ENCODE data around the gene TBX3.

Gene TBX3

DNA sequence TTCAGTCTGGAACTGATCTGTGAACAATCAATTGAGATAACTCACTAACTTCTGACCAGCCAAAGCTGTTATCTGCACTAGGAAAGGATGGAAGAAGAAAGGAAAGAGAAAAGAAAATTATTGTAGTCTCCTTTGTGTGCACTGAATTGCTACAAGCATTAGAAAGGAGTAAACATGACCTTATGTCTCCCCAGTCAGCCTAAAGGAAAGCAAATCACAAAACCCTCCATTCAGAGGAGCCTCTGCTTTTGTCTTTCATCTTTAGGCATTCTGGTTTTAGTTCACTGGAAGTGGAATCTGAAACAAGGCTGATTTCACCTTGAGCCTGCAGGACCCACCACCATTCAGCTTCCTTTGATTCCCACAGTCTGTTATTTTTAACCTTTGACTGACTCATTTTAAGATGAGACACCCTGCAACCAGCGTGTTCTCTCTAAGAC, 26.0 kb downstream of the TBX3 start:
- TF ChIP-seq GATA2 (IDR thresholded peaks at IDR 0.05; ENCODE audit: low read depth, low read length) (no peak), GATA3 (IDR thresholded peaks at IDR 0.05; ENCODE audit: low read depth, low read length) (no peak)

- TF ChIP-seq GATA2 (IDR thresholded peaks at IDR 0.05; ENCODE audit: low read depth, low read length): no peak
- TF ChIP-seq GATA3 (IDR thresholded peaks at IDR 0.05; ENCODE audit: low read depth, low read length): no peak
Observed at GRCh38 chr12:114657597-114657920, 26.4 kb downstream of the TBX3 start.

GRCh38 chr12:114656906-114657596, 26.9 kb downstream of the TBX3 start:
- TF ChIP-seq GATA2 (IDR thresholded peaks at IDR 0.05; ENCODE audit: low read depth, low read length): no peak
- no peak for TF ChIP-seq GATA3 (IDR thresholded peaks at IDR 0.05; ENCODE audit: low read depth, low read length)

DNA sequence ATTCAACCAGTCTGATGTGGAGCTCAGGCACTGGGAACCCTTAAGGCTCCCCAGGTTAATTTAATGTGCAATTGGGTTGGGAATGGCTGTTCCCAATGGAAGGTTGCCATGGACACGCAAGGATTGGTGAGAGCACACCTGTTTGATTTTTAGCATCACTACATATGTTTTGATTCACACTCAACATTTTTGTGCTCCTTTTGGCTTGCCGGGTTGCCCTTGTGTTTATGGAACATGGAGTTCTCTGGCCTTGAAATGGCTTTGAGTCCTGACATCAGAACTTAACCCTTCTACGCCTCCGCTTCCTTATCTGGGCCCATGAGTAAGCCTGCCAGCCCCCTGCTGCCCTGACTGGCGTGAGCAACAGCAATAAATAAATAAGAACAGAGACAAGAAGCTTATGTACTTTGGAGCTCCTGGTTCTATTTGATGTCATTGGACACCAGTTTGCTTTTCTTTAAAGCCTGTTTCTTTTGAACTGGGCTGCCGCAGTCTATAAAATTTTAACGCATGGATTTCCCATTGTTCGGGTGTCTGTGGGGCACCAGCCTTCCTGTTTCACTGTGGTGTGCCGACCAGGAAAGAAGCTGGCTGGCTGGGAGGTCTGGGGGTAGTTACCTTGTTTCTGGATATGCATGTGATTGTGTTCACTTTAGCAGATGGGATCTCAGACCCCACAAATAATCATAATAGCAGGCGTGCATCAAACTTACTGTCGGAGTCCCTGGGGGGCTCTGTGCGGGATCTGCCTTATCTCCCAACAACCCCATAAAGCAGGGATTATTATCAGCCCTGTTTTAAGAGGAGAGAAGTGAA, 27.8 kb downstream of the TBX3 start:
- TF ChIP-seq GATA2 (IDR thresholded peaks at IDR 0.05; ENCODE audit: low read depth, low read length) (no peak), GATA3 (IDR thresholded peaks at IDR 0.05; ENCODE audit: low read depth, low read length) (no peak)

- no peak for TF ChIP-seq GATA2 (IDR thresholded peaks at IDR 0.05; ENCODE audit: low read depth, low read length)
- no peak for TF ChIP-seq GATA3 (IDR thresholded peaks at IDR 0.05; ENCODE audit: low read depth, low read length)
Observed at GRCh38 chr12:114649585-114649984, 34.4 kb downstream of the TBX3 start.

GRCh38 chr12:114648711-114649110, 35.3 kb downstream of the TBX3 start:
- TF ChIP-seq GATA3 (IDR thresholded peaks at IDR 0.05; ENCODE audit: low read depth, low read length): no peak
- no peak for TF ChIP-seq GATA2 (IDR thresholded peaks at IDR 0.05; ENCODE audit: low read depth, low read length)

- TF ChIP-seq GATA2 (IDR thresholded peaks at IDR 0.05; ENCODE audit: low read depth, low read length) (no peak), GATA3 (IDR thresholded peaks at IDR 0.05; ENCODE audit: low read depth, low read length) (no peak)
Observed at GRCh38 chr12:114638790-114639435, 45.1 kb downstream of the TBX3 start.

DNA sequence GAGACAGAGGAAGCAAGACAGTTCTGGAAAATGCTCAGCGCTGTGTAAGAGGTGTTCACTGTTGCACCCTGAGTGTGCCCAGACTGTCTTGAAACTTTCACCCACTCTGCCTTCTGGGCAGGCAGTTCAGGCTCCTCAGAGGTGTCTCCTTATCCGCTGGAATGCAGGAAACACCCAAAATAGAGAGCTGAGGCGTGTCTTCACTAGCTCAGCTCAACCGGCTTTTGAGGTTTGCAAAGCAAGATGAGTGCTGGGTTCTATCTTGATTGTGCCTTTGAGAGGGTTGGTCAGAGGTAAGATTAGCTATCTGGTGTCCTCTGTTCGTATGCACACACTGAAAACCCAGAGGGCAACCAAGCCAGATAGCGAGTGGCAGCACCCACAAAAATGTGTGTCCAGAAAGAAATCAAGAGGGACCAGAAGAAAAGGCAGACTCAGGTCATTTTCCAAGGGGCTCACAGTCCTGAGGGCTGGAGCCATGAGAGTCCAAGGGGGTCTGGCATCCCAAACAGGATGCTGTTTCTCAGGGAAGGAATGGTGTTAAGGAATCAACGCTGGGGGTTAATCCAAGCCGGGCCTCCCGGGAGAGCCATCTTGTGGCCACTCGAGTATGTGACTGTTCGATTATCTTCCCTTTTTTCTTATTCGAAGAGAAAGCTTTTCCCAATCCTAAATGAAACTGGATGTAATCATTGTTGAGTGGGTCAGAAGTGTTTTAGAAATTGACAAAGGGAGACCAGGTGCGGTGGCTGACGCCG, 47.1 kb downstream of the TBX3 start:
- no peak for TF ChIP-seq GATA3 (IDR thresholded peaks at IDR 0.05; ENCODE audit: low read depth, low read length)
- TF ChIP-seq GATA2 (IDR thresholded peaks at IDR 0.05; ENCODE audit: low read depth, low read length): no peak

GRCh38 chr12:114631242-114631641, 52.7 kb downstream of the TBX3 start:
- TF ChIP-seq GATA3 (IDR thresholded peaks at IDR 0.05; ENCODE audit: low read depth, low read length) (no peak), GATA2 (IDR thresholded peaks at IDR 0.05; ENCODE audit: low read depth, low read length) (no peak; the same call in 1 of the 2 replicates)

- TF ChIP-seq GATA3 (IDR thresholded peaks at IDR 0.05; ENCODE audit: low read depth, low read length) (no peak), GATA2 (IDR thresholded peaks at IDR 0.05; ENCODE audit: low read depth, low read length) (no peak)
Observed at GRCh38 chr12:114628199-114628598, 55.8 kb downstream of the TBX3 start.

- TF ChIP-seq GATA2 (IDR thresholded peaks at IDR 0.05; ENCODE audit: low read depth, low read length) (no peak), GATA3 (IDR thresholded peaks at IDR 0.05; ENCODE audit: low read depth, low read length) (no peak)
Observed at GRCh38 chr12:114627393-114627792, 56.6 kb downstream of the TBX3 start.

DNA sequence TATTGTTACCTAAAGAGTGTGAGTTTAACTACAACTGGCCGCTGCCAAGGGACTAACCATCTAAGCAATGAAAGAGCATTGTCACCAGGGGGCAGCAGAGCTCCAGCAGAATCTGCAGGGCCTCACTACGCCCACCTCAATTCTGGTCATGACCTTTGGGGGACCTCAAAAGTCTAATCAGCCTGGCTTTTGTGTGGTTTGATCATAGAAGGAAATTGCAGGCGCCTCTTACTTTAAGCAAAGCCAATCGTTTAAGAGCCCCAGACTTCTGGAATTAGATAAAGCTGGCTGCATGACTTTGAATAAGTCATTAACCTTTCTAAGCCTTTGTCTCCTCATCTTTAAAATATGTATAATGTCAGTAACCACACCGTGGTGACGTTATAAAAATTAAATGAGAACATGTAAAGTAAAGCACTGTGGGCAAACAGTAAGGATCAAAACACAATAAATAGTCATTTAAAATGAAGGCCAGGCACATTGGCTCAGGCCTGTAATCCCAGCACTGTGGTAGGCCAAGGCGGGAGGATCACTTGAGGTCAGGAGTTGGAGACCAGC, 58.6 kb downstream of the TBX3 start:
- no peak for TF ChIP-seq GATA2 (IDR thresholded peaks at IDR 0.05; ENCODE audit: low read depth, low read length)
- TF ChIP-seq GATA3 (IDR thresholded peaks at IDR 0.05; ENCODE audit: low read depth, low read length): no peak

GRCh38 chr12:114623737-114624136, 60.2 kb downstream of the TBX3 start:
- TF ChIP-seq GATA2 (IDR thresholded peaks at IDR 0.05; ENCODE audit: low read depth, low read length): no peak
- TF ChIP-seq GATA3 (IDR thresholded peaks at IDR 0.05; ENCODE audit: low read depth, low read length): no peak

Measured in SH-SY5Y (cell line).